Mucosa of rectum (tissue), 2 donors: Measurements from ENCODE around the gene TOM1L2.
A peak's percentile ranks its signal among the peaks of the same experiment; 100 is the strongest.

Experiments
- H3K27ac ChIP-seq, 2 donors: one replicate each; pipeline ENCODE4 v1.7.0; 2013; ENCODE audit warnings: inconsistent platforms in 2 of 2, low read depth in 2 of 2, low read length in 2 of 2
- H3K27me3 ChIP-seq, 2 donors: one replicate each; pipeline ENCODE4 v1.7.0; 2013; ENCODE audit warnings: low read length in 2 of 2; ENCODE audit not compliant: control insufficient read depth in 2 of 2, insufficient read depth in 2 of 2
- H3K36me3 ChIP-seq, 2 donors: one replicate each; pipeline ENCODE4 v1.7.0; 2013; ENCODE audit warnings: low read length in 2 of 2; ENCODE audit not compliant: control insufficient read depth in 2 of 2, insufficient read depth in 2 of 2
- H3K4me1 ChIP-seq, 2 donors: one replicate each; pipeline ENCODE4 v1.7.0; 2013; ENCODE audit warnings: low read length in 2 of 2, mild to moderate bottlenecking in 1 of 2; ENCODE audit not compliant: control insufficient read depth in 2 of 2, insufficient read depth in 2 of 2
- H3K4me3 ChIP-seq, 2 donors: one replicate each; pipeline ENCODE4 v1.7.0; 2013; ENCODE audit warnings: low read length in 2 of 2
- H3K9ac ChIP-seq, 2 donors: one replicate each; pipeline ENCODE4 v1.7.0; 2013; ENCODE audit warnings: low read length in 2 of 2, low read depth in 1 of 2, mild to moderate bottlenecking in 1 of 2
- H3K9me3 ChIP-seq, 2 donors: one replicate each; pipeline ENCODE4 v1.7.0; 2013; ENCODE audit warnings: low read length in 2 of 2; ENCODE audit not compliant: control insufficient read depth in 2 of 2
- donor health status: healthy.
- donor health status: Normal muscosa, but diverticular disease.

TOM1L2 gene

DNA sequence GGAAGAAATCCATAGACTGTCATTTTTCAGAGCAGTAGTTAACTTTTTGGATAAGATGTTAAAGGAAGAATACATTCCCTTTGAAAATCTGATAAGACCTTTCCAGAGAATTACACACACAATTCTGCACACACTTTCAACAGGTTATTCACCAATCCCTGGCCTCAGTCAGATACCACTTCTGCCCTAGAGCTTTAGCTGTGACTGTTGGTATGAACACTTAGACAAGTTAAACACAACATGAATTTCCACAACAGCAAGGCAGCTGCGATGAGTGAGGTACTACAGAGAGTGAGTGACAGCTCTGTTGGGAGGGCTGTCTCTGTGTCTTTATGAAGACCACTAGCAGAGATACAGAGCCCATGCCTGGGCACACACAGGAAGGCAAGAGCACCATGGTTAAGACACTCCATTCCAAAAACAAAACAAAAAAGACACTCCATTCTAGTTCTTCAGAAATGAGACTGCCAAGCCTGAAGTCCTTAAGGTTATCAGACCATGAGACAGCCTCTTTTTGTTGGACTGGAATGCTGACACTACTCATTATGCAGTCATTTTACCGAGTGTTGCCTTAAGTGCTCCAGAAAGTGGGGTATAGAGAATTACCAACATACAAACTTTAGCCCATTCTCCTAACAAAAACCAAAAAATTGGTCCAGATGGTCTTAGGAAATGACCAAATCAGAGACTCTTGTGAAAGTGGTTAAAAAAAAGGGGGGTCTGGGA lies 42.4 kb downstream of the TOM1L2 start:
- H3K4me3 ChIP-seq = no peak overlapping the region
- no peaks in the 10 kb centered on the region for H3K36me3 ChIP-seq
- peaks cover under 1 to 1% of the 10 kb centered on the region in 2 donors for H3K4me1 ChIP-seq
- H3K27ac ChIP-seq = no peak overlapping the region
- no peaks in the 10 kb centered on the region for H3K9me3 ChIP-seq
- H3K9ac ChIP-seq = no peak overlapping the region
- H3K27me3 ChIP-seq = no peaks in the 10 kb centered on the region

DNA sequence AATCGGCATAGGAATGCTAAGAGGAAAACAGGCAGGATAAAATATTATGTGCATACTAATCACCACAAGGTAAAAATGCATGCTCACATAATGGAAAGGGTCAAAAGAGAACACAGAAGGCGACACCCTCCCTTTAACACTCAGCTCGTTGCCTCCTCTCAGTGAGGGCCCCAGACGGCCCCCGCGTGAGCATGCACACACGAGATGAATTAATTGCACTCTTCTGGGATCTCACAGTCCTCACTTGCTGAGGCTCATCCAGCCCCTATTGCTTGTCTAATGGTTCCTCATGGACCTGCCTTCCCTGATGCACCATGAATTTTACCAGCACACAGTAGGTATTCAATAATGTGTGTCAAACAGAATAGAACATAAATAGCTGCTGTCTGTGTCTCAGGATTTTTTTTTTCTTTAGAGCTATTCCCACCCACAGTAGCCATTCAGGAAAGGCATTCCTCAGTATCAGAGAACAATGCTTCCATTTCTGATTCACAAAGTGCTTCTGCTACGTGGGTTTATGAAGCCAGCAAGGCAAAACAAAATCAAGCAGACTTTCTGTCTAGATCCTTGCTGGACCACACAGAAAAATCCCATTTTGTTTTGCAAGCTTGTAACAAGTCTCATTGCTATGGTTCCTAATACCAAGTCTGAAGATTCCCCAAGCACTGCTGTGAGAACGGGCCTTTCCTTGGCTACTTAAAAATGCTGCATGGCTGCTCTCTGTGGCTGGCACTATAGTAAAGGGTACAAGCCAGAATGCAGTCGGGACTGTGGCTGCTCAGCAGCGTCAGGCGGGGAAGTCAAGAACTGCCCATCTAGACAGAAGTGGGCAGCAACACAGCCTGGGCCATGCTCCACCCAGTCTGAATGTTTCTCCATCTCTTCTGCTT lies 43.6 kb downstream of the TOM1L2 start:
- Histone ChIP-seq H3K27me3 (no peaks in the 10 kb centered on the region), H3K9ac (no peak overlapping the region), H3K27ac (no peak overlapping the region), H3K9me3 (no peaks in the 10 kb centered on the region), H3K4me1 (no peaks in the 10 kb centered on the region), H3K36me3 (no peaks in the 10 kb centered on the region), H3K4me3 (no peak overlapping the region)

DNA sequence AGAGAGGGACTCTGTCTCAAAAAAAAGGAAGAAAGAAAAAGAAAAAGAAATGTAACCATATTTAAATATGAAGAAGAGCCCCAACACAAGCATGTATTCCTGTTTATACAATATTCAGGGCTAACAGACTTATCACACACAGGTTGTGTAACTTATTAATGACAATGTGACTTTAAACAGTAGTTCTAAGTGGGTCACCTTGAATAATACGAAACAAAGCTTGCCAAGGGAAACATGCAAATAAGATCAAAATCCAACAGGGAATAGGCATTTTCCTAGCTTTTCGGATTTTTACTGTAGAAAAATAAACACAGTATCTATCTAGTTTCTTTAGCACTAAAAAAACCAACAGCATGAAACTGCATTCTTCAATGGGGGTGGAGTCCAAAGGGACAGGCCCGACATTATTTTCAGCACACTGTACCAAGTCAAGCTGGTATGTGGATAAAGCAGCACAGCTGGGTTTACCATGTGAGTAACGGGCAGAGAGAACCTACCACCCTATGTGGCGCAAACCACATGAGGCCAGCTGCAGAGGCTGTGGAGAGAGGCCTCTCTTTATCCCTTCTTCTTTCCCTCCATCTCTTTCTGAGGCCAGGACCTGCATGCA lies 45.3 kb downstream of the TOM1L2 start:
- peaks cover 8 to 11% of the 10 kb centered on the region in 2 donors for H3K4me1 ChIP-seq

DNA sequence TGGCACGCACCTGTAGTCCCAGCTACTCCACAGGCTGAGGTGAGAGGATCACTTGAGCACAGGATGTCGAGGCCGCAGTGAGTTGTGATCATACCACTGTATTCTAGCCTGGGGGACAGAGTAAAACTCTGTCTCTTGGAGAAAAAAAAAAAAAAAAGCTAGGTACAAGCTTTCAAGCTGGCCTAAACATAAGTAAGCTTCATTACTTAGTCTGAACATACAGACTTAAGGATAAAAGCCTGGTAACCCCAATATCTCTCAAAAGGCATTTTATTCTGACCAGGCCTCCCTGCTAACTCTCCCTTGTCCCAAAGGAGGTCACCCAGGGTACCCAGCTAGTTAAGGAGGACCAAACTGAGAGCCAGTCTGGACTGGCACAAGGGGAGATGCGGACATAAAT lies 46.2 kb downstream of the TOM1L2 start:
- H3K9me3 ChIP-seq = no peaks in the 10 kb centered on the region
- H3K4me1 ChIP-seq = peaks cover 12 to 20% of the 10 kb centered on the region in 2 donors
- H3K27me3 ChIP-seq = no peaks in the 10 kb centered on the region
- H3K36me3 ChIP-seq = no peaks in the 10 kb centered on the region
- H3K27ac ChIP-seq = no peak overlapping the region
- H3K4me3 ChIP-seq = no peak overlapping the region
- no peak overlapping the region for H3K9ac ChIP-seq

More for the DNA sequence above, 45.3 kb downstream of the TOM1L2 start:
- Histone ChIP-seq H3K9ac (no peak overlapping the region), H3K9me3 (no peaks in the 10 kb centered on the region), H3K4me3 (no peak overlapping the region), H3K36me3 (no peaks in the 10 kb centered on the region), H3K27me3 (no peaks in the 10 kb centered on the region), H3K27ac (no peak overlapping the region)

DNA sequence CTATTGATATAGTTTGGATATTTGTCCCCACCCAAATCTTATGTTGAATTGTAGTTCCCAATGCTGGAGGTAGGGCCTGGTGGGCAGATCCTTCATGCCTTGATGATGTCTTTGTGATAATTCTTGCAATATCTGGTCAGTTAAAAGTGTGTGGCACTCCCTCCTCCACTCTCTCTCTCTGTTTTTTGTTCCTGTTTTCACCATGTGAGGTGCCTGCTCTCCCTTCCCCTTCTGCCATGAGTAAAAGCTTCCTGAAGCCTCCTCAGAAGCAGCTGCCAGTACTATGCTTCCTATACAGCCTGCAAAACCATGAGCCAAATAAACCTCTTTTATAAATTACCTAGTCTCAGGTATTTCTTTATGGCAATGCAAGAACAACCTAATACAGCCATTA lies 47.3 kb downstream of the TOM1L2 start:
- H3K36me3 ChIP-seq = no peaks in the 10 kb centered on the region
- H3K9me3 ChIP-seq = no peaks in the 10 kb centered on the region
- H3K27ac ChIP-seq = no peak overlapping the region
- no peaks in the 10 kb centered on the region for H3K27me3 ChIP-seq
- H3K4me3 ChIP-seq = no peak overlapping the region
- H3K9ac ChIP-seq = no peak overlapping the region
- H3K4me1 ChIP-seq = peaks cover 15 to 22% of the 10 kb centered on the region in 2 donors

DNA sequence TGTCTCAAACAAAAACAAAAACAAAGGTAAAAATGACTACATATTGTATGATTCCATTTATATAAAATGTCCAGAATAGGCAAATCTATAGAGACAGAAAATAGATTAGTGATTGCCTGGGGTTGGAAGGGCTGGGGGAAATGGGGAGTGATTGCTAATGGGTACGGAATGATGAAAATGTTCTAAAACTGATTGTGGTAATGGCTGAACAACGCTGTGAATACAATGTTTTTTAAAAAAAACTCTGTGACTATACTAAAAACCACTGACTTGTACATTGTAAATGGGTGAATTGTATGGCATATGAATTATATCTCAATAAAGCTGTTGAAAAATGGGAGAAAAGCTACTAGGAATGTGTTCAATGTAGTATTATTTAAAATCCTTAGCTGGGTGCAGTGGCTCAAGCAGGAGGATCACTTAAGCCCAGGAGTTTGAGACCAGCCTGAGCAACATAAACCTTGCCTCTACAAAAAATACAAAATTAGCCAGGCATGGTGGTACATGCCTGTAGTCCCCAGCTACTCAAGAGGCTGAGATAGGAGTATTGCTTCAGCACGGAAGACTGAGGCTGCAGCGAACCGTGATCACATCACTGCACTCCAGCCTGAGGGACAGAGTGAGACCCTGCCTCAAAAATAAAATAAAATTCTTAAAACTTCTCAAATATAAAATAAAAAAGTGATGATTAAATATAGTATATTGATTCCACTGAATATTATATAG lies 47.9 kb downstream of the TOM1L2 start:
- Histone ChIP-seq H3K27me3 (no peaks in the 10 kb centered on the region), H3K36me3 (no peaks in the 10 kb centered on the region), H3K9ac (no peak overlapping the region), H3K9me3 (no peaks in the 10 kb centered on the region), H3K4me3 (no peak overlapping the region), H3K27ac (no peak overlapping the region), H3K4me1 (peaks cover 17 to 25% of the 10 kb centered on the region in 2 donors)

DNA sequence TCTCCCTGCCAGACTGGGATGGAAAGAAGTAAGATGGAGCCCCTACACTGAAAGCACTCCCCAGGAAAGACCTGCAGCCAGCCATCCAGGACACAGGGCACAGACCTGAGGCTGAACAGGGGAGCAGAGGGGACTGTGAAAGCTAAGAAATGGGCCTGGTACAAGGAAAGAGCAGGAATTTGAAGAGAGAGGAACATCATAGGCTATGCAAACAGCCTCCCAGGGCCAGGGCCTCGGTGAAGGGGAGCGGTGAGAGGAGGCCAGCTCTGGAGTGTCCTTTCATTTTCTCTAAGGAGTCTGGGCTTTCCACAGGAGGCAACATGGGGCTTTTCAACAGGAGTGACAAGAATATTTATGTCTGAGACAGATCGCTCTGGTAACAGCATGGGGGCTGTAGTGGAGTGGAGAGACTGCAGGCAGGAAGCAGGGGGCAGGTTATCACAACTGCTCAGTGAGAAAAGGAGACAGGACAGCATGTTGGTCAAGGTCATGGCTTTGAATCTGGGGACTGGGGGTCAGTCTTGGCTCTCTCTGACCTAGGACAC lies 50.1 kb downstream of the TOM1L2 start:
- Histone ChIP-seq H3K27ac (peak overlapping the region; percentile 67 to 72), H3K9me3 (no peaks in the 10 kb centered on the region), H3K4me1 (peaks cover 22 to 28% of the 10 kb centered on the region in 2 donors), H3K36me3 (no peaks in the 10 kb centered on the region), H3K9ac (no peak overlapping the region), H3K4me3 (no peak overlapping the region), H3K27me3 (no peaks in the 10 kb centered on the region)

DNA sequence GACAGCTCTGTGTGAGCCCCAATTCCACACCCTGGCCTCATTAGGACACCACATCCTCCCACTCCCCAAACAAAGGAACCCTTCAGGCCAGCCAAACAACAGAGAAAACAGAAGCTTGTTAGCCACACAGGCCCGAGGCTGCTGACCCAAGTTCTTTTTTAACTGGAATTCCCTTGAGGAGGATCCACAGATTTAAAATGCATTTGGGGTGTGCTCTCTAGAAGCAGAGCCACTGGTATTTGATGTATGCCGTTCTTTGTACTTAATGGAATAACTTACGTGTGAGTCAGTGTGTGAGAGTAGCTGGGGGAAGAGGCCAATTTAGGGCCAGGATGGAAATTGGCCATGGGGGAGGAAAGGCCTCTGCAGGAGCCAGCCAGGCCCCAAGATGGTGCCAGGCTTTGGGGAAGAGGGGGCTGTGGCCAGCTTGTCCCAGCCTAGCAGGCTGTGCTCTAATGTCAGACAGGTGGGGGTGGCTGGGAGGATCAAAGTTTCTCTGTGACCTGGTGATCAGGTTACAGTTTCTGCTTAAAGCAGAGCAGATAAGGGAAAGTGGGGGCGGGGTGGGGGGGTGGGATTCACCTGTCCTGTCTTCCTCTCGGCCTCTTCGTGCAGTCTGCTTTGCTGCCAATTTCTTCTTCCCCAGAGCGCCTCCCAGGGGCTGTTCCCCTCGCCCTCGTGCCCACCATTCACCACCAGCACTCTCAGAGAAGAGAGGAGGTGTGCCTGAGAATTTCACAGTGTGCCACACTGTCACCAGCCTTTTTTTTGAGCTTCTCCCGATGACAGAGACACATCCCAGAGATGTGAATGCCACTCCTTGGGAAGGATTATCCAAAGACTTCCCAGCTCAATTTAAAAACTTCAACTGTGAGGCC lies 50.8 kb downstream of the TOM1L2 start:
- H3K9me3 ChIP-seq = no peaks in the 10 kb centered on the region
- no peaks in the 10 kb centered on the region for H3K27me3 ChIP-seq
- no peaks in the 10 kb centered on the region for H3K36me3 ChIP-seq
- H3K9ac ChIP-seq = no peak overlapping the region
- peaks cover 22 to 28% of the 10 kb centered on the region in 2 donors for H3K4me1 ChIP-seq
- peak overlapping the region; percentile 67 to 72 for H3K27ac ChIP-seq
- H3K4me3 ChIP-seq = no peak overlapping the region
